ENCODE results near the gene PPIP5K2.

PPIP5K2 gene

DNA sequence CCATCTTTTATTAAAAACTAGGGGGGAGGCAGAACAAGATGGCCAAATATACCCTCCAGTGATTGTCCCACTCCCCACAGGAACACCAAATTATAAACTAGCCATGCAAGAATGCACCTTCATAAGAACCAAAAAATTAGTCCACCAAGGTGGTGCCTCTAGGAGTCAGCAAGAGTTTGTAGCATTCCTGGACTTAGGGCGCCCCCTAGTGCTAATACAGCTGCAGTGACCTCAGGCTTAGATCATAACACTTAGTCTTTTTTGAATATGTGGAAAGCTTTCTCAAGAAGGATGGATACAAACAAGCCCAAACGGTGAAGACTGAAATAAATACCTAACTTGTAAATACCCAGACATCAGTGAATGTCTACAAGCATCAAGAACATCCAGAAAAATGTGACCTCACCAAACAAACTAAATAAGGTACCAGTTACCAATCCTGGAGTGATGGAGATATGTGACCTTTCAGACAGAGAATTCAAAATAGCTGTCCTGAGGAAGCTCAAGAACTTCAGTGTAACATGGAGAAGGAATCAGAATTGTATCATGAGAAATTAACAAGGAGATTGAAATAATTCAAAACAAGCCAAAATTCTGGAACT, 19.3 kb downstream of the PPIP5K2 start:
- TF ChIP-seq, protein P1, sequence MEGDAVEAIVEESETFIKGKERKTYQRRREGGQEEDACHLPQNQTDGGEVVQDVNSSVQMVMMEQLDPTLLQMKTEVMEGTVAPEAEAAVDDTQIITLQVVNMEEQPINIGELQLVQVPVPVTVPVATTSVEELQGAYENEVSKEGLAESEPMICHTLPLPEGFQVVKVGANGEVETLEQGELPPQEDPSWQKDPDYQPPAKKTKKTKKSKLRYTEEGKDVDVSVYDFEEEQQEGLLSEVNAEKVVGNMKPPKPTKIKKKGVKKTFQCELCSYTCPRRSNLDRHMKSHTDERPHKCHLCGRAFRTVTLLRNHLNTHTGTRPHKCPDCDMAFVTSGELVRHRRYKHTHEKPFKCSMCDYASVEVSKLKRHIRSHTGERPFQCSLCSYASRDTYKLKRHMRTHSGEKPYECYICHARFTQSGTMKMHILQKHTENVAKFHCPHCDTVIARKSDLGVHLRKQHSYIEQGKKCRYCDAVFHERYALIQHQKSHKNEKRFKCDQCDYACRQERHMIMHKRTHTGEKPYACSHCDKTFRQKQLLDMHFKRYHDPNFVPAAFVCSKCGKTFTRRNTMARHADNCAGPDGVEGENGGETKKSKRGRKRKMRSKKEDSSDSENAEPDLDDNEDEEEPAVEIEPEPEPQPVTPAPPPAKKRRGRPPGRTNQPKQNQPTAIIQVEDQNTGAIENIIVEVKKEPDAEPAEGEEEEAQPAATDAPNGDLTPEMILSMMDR (IDR thresholded peaks at IDR 0.05): peak; percentile 92

GRCh38 chr5:103145196-103145595, 25.1 kb downstream of the PPIP5K2 start:
- TF ChIP-seq, protein P1 (IDR thresholded peaks at IDR 0.05): no peak

GRCh38 chr5:103148213-103148612, 28.1 kb downstream of the PPIP5K2 start:
- TF ChIP-seq, protein P1 (IDR thresholded peaks at IDR 0.05): no peak

- TF ChIP-seq, protein P1 (IDR thresholded peaks at IDR 0.05): no peak
Observed at GRCh38 chr5:103151156-103151555, 31.1 kb downstream of the PPIP5K2 start.

GRCh38 chr5:103166706-103167105, 46.6 kb downstream of the PPIP5K2 start:
- TF ChIP-seq, protein P1 (IDR thresholded peaks at IDR 0.05): no peak

GRCh38 chr5:103174147-103174546, 54.0 kb downstream of the PPIP5K2 start:
- TF ChIP-seq, protein P1 (IDR thresholded peaks at IDR 0.05): no peak

GRCh38 chr5:103177543-103177942, 57.4 kb downstream of the PPIP5K2 start:
- TF ChIP-seq, protein P1 (IDR thresholded peaks at IDR 0.05): no peak

DNA sequence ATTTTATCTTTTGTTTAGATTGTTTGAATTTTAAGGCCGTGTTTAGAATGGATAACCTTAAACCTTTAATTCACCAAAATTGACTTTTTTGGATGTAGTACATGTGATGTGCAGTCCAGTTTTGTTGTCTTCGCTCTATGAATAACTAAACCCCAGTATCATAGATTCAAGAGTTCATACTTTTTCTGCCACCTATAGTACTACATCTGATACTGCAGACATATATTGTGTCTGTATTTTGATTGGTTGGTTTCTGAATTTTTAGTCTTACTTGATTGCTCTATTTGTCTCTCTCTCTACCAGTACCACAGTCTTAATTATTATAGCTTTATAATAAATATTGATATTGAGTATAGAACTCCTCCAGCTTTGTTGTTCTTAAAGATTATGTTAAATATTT, 58.1 kb downstream of the PPIP5K2 start:
- TF ChIP-seq, protein P1 (IDR thresholded peaks at IDR 0.05): no peak
